B cell (primary cell): ENCODE measurements around the gene HSCB.

Experiments
- CTCF ChIP-seq: fragments of 200-600 bp; IDR thresholded peaks from one replicate; pipeline ENCODE4 v1.8.0; 2022; ENCODE audit warnings: antibody characterized with exemption, mild to moderate bottlenecking
- EZH2 ChIP-seq: IDR thresholded peaks from 2 replicates; pipeline ENCODE4 v1.6.1; 2012; ENCODE audit warnings: borderline replicate concordance, low read depth, mild to moderate bottlenecking, moderate library complexity, low read length; ENCODE audit not compliant: insufficient read depth, poor library complexity, severe bottlenecking

GRCh38 chr22:28728621-28729313 is 13.1 kb upstream of the HSCB start:
- TF ChIP-seq EZH2 (no peak), CTCF (no peak)
